ENCODE measurements around the gene MSANTD7. TPM values are rescaled to one million over a fixed set of nuclear protein-coding genes. Genes with fewer than 3 reads are reported as not detected.

Gene MSANTD7
- total and polyA plus RNA-seq, 2 donors (not counting 1 experiment from before 2014, with no cell fraction given): 6.8 to 15.2 TPM

DNA sequence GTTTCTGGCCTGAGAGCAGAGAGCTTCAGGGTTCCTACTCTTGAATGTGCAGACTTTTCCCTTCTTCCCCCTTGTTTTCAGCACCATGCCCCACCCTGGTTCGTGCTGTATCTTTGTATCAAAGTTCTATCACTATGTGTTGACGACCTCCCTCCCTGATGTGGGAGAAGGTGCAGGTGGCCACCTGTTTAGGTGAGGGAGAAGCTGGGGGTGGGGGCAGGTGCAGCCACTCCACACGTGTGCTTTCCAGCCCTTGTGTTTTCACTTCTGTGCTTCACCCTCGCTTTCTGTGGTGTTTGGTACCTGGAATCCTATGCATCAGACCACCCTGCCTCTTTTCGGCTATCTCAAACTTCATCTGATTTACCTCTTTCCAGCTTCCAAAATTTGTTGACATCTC, 20.9 kb downstream of the MSANTD7 start:
- Mint-ChIP-seq H3K4me3 (no peak overlapping the region), H3K27ac (no peak overlapping the region), H3K4me1 (no peaks in the 10 kb centered on the region), H3K27me3 (no peaks in the 10 kb centered on the region), H3K9me3 (ENCODE audit: insufficient read depth) (no peaks in the 10 kb centered on the region)
- ATAC-seq (ENCODE audit: low read depth): no peak
- TF ChIP-seq, protein P1, sequence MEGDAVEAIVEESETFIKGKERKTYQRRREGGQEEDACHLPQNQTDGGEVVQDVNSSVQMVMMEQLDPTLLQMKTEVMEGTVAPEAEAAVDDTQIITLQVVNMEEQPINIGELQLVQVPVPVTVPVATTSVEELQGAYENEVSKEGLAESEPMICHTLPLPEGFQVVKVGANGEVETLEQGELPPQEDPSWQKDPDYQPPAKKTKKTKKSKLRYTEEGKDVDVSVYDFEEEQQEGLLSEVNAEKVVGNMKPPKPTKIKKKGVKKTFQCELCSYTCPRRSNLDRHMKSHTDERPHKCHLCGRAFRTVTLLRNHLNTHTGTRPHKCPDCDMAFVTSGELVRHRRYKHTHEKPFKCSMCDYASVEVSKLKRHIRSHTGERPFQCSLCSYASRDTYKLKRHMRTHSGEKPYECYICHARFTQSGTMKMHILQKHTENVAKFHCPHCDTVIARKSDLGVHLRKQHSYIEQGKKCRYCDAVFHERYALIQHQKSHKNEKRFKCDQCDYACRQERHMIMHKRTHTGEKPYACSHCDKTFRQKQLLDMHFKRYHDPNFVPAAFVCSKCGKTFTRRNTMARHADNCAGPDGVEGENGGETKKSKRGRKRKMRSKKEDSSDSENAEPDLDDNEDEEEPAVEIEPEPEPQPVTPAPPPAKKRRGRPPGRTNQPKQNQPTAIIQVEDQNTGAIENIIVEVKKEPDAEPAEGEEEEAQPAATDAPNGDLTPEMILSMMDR (IDR thresholded peaks at IDR 0.05): no peak
- no peak for TF ChIP-seq EZH2 (IDR thresholded peaks at IDR 0.05; ENCODE audit: borderline replicate concordance, insufficient read depth, low read depth, low read length, poor library complexity, severe bottlenecking)
- Histone ChIP-seq H3K27ac (ENCODE audit: low read length in 2 of 2) (no peak overlapping the region), H3K4me3 (ENCODE audit: control extremely low read depth in 1 of 5, extremely low read depth in 1 of 5, insufficient read depth in 1 of 5, low read depth in 2 of 5, low read length in 4 of 5) (no peak overlapping the region), H3K79me2 (ENCODE audit: control insufficient read depth, insufficient read depth, low read length) (no peaks in the 10 kb centered on the region), H2AFZ (ENCODE audit: insufficient read depth, low read depth, low read length, poor library complexity, severe bottlenecking) (no peak overlapping the region), H3K9ac (ENCODE audit: low read length) (no peak overlapping the region), H3K36me3 (replicated peaks in 1 of 2; ENCODE audit: control extremely low read depth in 1 of 2, control insufficient read depth in 1 of 2, extremely low read depth in 1 of 2, insufficient read depth in 2 of 2, low read length in 1 of 2) (peaks cover 4 to 20% of the 10 kb centered on the region in 2 experiments), H4K20me1 (ENCODE audit: control insufficient read depth, insufficient read depth, low read length, poor library complexity, severe bottlenecking) (no peaks in the 10 kb centered on the region), H3K4me1 (ENCODE audit: control insufficient read depth in 2 of 2, insufficient read depth in 2 of 2, low read length in 2 of 2) (no peaks in the 10 kb centered on the region), H3K4me2 (replicated peaks; ENCODE audit: low read depth, low read length, poor library complexity, severe bottlenecking) (no peak overlapping the region), H3K9me3 (ENCODE audit: control extremely low read depth in 1 of 3, control insufficient read depth in 2 of 3, insufficient read depth in 1 of 3, low read length in 2 of 3) (no peaks in the 10 kb centered on the region), H3K27me3 (replicated peaks in 1 of 4; ENCODE audit: control extremely low read depth in 1 of 4, control insufficient read depth in 3 of 4, insufficient read depth in 4 of 4, low read length in 3 of 4) (no peaks in the 10 kb centered on the region)
- 90% methylated on average over 3 of the region's 5 CpGs for WGBS (ENCODE audit: insufficient coverage)
- DNase-seq: no peak
- ChIA-PET CTCF (interaction anchor here (0.8 kb wide), 1 partner anchor 11 kb away, joined by 3 read pairs; no protein-coding TSS in a partner anchor), POLR2A (no interaction called here)
- intact Hi-C loops (cut with micrococcal nuclease): no loop called here

DNA sequence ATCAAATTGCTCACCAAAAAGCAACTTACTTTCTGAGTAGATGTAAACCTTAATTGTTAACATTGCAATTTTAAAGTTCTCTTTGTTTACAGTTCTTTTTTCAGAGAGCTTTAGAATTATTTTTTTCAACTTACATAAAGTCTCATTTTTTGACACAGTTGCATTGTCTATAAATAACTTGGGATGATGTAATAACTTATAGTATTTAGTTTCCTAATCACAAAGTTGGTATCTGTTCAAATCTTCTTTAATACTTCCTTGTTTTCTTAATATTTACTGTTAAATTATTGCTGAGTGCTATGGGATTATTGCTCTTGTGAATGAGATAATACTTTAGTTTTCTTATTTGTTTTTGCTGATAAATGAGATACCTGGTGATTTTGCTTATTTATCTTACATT, 21.7 kb downstream of the MSANTD7 start:
- CTCF ChIA-PET: no interaction called here
- DNase-seq: no peak
- TF ChIP-seq EZH2 (IDR thresholded peaks at IDR 0.05; ENCODE audit: borderline replicate concordance, insufficient read depth, low read depth, low read length, poor library complexity, severe bottlenecking): no peak
- TF ChIP-seq, protein P1 (IDR thresholded peaks at IDR 0.05): no peak
- intact Hi-C loops (cut with micrococcal nuclease): no loop called here
- Mint-ChIP-seq H3K9me3 (ENCODE audit: insufficient read depth) (no peaks in the 10 kb centered on the region), H3K27me3 (no peaks in the 10 kb centered on the region), H3K27ac (no peak overlapping the region), H3K4me1 (no peaks in the 10 kb centered on the region), H3K4me3 (no peak overlapping the region)
- H3K9ac ChIP-seq (ENCODE audit: low read length): no peak overlapping the region
- H3K27me3 ChIP-seq (replicated peaks in 1 of 4; ENCODE audit: control extremely low read depth in 1 of 4, control insufficient read depth in 3 of 4, insufficient read depth in 4 of 4, low read length in 3 of 4): no peaks in the 10 kb centered on the region
- no peak overlapping the region for H3K4me3 ChIP-seq (ENCODE audit: control extremely low read depth in 1 of 5, extremely low read depth in 1 of 5, insufficient read depth in 1 of 5, low read depth in 2 of 5, low read length in 4 of 5)
- no peaks in the 10 kb centered on the region for H3K79me2 ChIP-seq (ENCODE audit: control insufficient read depth, insufficient read depth, low read length)
- H4K20me1 ChIP-seq (ENCODE audit: control insufficient read depth, insufficient read depth, low read length, poor library complexity, severe bottlenecking): no peaks in the 10 kb centered on the region
- no peaks in the 10 kb centered on the region for H3K9me3 ChIP-seq (ENCODE audit: control extremely low read depth in 1 of 3, control insufficient read depth in 2 of 3, insufficient read depth in 1 of 3, low read length in 2 of 3)
- no peak for ATAC-seq (ENCODE audit: low read depth)
- H3K4me2 ChIP-seq (replicated peaks; ENCODE audit: low read depth, low read length, poor library complexity, severe bottlenecking): no peak overlapping the region
- peaks cover 4 to 17% of the 10 kb centered on the region in 2 experiments for H3K36me3 ChIP-seq (replicated peaks in 1 of 2; ENCODE audit: control extremely low read depth in 1 of 2, control insufficient read depth in 1 of 2, extremely low read depth in 1 of 2, insufficient read depth in 2 of 2, low read length in 1 of 2)
- POLR2A ChIA-PET: no interaction called here
- H3K4me1 ChIP-seq (ENCODE audit: control insufficient read depth in 2 of 2, insufficient read depth in 2 of 2, low read length in 2 of 2): no peaks in the 10 kb centered on the region
- H2AFZ ChIP-seq (ENCODE audit: insufficient read depth, low read depth, low read length, poor library complexity, severe bottlenecking): no peak overlapping the region
- H3K27ac ChIP-seq (ENCODE audit: low read length in 2 of 2): no peak overlapping the region

Measured in B cell (primary cell).